Measurements from ENCODE around the gene IRAK1. TPM values are rescaled to one million over a fixed set of nuclear protein-coding genes. Genes with fewer than 3 reads are reported as not detected.

IRAK1 gene
- total and polyA plus RNA-seq, 10 of the 15 experiments (the other 5 are each of a cell fraction or from before 2014, with no cell fraction given), result 4.2 to 136 (median 39.5) TPM

- H3K4me3 ChIP-seq, result no peak overlapping the region
- in situ Hi-C loops (cut with MboI), result no loop called here
- H3K4me2 ChIP-seq (ENCODE audit: control insufficient read depth, insufficient read depth), result no peak overlapping the region
- no peak for ATAC-seq
- FAIRE-seq, result no peak
- intact Hi-C loops (cut with micrococcal nuclease; ENCODE audit: unreplicated experiment), result no loop called here
- DNase-seq (ENCODE audit: low read depth, low spot score), result no peak
- WGBS (ENCODE audit: insufficient coverage, insufficient replicate concordance, low lambda C conversion rate, missing lambda C conversion rate), result 37% methylated on average over 5 of the region's 5 CpGs
- H3K4me1 ChIP-seq (ENCODE audit: control insufficient read depth, insufficient read depth, low read length), result no peaks in the 10 kb centered on the region
- ChIA-PET POLR2A (no interaction called here), RAD21 (ENCODE audit: unreplicated experiment) (no interaction called here), SMC1A (ENCODE audit: uncharacterized antibody, unreplicated experiment) (interaction anchor here (1.6 kb wide), 1 partner anchor 9 kb away, joined by 5 read pairs; no protein-coding TSS in a partner anchor), CTCF (interaction anchor here (0.9 kb wide), 1 partner anchor 98 kb away, joined by 3 read pairs; no protein-coding TSS in a partner anchor)
- no peaks in the 10 kb centered on the region; the same call in 1 of the 2 replicates for H3K79me2 ChIP-seq (ENCODE audit: control insufficient read depth, insufficient read depth, low read length)
- TF ChIP-seq ZNF217 (IDR thresholded peaks at IDR 0.05) (no peak), JUNB (IDR thresholded peaks at IDR 0.05) (no peak), ZBTB33 (IDR thresholded peaks at IDR 0.05) (no peak), GATAD2B (conservative IDR thresholded peaks at IDR 0.05; ENCODE audit: low read depth) (no peak), NRF1 (conservative IDR thresholded peaks at IDR 0.05; ENCODE audit: low read depth, low read length) (no peak), SRF (IDR thresholded peaks at IDR 0.05; ENCODE audit: low read depth in 2 of 2, low read length in 2 of 2) (no peak), STAT3 (IDR thresholded peaks at IDR 0.05; ENCODE audit: low read depth, low read length) (no peak), BACH1 (IDR thresholded peaks at IDR 0.05; ENCODE audit: borderline replicate concordance) (no peak), POLR2A (IDR thresholded peaks at IDR 0.05; ENCODE audit: low read depth, low read length) (no peak), SMC3 (IDR thresholded peaks at IDR 0.05; ENCODE audit: borderline replicate concordance, low read length) (no peak), HDGF (IDR thresholded peaks at IDR 0.05) (no peak), POU2F2 (IDR thresholded peaks at IDR 0.05; ENCODE audit: borderline replicate concordance, low read depth, low read length) (no peak), ESRRA (IDR thresholded peaks at IDR 0.05; ENCODE audit: low read length) (no peak), TBL1XR1 (IDR thresholded peaks at IDR 0.05; ENCODE audit: low read depth, low read length) (no peak), FOS (IDR thresholded peaks at IDR 0.05; ENCODE audit: borderline replicate concordance, extremely low read depth, insufficient read length) (no peak), EZH2 (IDR thresholded peaks at IDR 0.05; ENCODE audit: borderline replicate concordance, control insufficient read depth, low read depth, low read length) (no peak), PKNOX1 (IDR thresholded peaks at IDR 0.05) (no peak)
- no peak overlapping the region for H3K27ac ChIP-seq (ENCODE audit: control insufficient read depth, insufficient read depth)
- H3K9me3 ChIP-seq (replicated peaks; ENCODE audit: control insufficient read depth, insufficient read depth, low read length), result no peaks in the 10 kb centered on the region
- peaks cover 2% of the 10 kb centered on the region; the same call in 1 of the 2 replicates for H4K20me1 ChIP-seq (ENCODE audit: control insufficient read depth, insufficient read depth)
- H3K27me3 ChIP-seq (replicated peaks in 1 of 2; ENCODE audit: control insufficient read depth in 2 of 2, insufficient read depth in 2 of 2, low read length in 1 of 2), result no peaks in the 10 kb centered on the region; a peak in 1 of 4 replicates
- no peak overlapping the region for H2AFZ ChIP-seq (ENCODE audit: control insufficient read depth, low read depth, low read length)
- H3K36me3 ChIP-seq (ENCODE audit: control insufficient read depth in 2 of 2, insufficient read depth in 2 of 2, low read length in 1 of 2), result no peaks in the 10 kb centered on the region; a peak in 1 of 4 replicates
- BruUV-seq (replicated peaks), result no TSS peak
- no peak overlapping the region for H3K9ac ChIP-seq (ENCODE audit: control insufficient read depth, insufficient read depth, low read length)
Observed at GRCh38 chrX:154059729-154060245, 40.1 kb upstream of the IRAK1 start.
